GM19395 (cell line): ENCODE data around the gene EWSR1.
"Not testable (repeated sequence)": the region's sequence is repeated elsewhere in the genome, so short reads cannot be mapped to it uniquely, and the experiment has no call there.

ENCODE experiments used
- ATAC-seq: cut with Tn5 transposase; IDR thresholded peaks from one replicate; pipeline ENCODE4 v1.9.1; 2021; ENCODE audit warnings: mild to moderate bottlenecking, moderate library complexity; ENCODE audit not compliant: unreplicated experiment

Gene EWSR1

GRCh38 chr22:29334696-29335344, 66.8 kb downstream of the EWSR1 start:
- no peak for ATAC-seq

GRCh38 chr22:29335656-29336055, 67.6 kb downstream of the EWSR1 start:
- ATAC-seq, result no peak

- ATAC-seq, result no peak
Observed at GRCh38 chr22:29336751-29337490, 68.9 kb downstream of the EWSR1 start.

GRCh38 chr22:29337631-29338284, 69.7 kb downstream of the EWSR1 start:
- ATAC-seq, result no peak

- ATAC-seq, result no peak
Observed at GRCh38 chr22:29338398-29338797, 70.3 kb downstream of the EWSR1 start.

- no peak for ATAC-seq
Observed at GRCh38 chr22:29339381-29340235, 71.5 kb downstream of the EWSR1 start.

- no peak for ATAC-seq
Observed at GRCh38 chr22:29340566-29340965, 72.5 kb downstream of the EWSR1 start.

- ATAC-seq, result no peak
Observed at GRCh38 chr22:29341056-29341848, 73.2 kb downstream of the EWSR1 start.

- ATAC-seq, result no peak
Observed at GRCh38 chr22:29341849-29342127, 73.7 kb downstream of the EWSR1 start.

- ATAC-seq, result no peak
Observed at GRCh38 chr22:29342177-29342576, 74.1 kb downstream of the EWSR1 start.

GRCh38 chr22:29342577-29343312, 74.7 kb downstream of the EWSR1 start:
- no peak for ATAC-seq

GRCh38 chr22:29343313-29343805, 75.3 kb downstream of the EWSR1 start:
- no peak for ATAC-seq

GRCh38 chr22:29344137-29344536, 76.1 kb downstream of the EWSR1 start:
- ATAC-seq, result no peak

GRCh38 chr22:29344889-29345288, 76.8 kb downstream of the EWSR1 start:
- not testable (repeated sequence) for ATAC-seq

- ATAC-seq, result no peak
Observed at GRCh38 chr22:29345932-29346331, 77.9 kb downstream of the EWSR1 start.

- ATAC-seq, result no peak
Observed at GRCh38 chr22:29346659-29347058, 78.6 kb downstream of the EWSR1 start.

- ATAC-seq, result no peak
Observed at GRCh38 chr22:29348041-29348440, 80.0 kb downstream of the EWSR1 start.

- no peak for ATAC-seq
Observed at GRCh38 chr22:29348956-29349355, 80.9 kb downstream of the EWSR1 start.
